Endothelial cell of umbilical vein (primary cell): ENCODE results near the gene WNT10A. TPM values are rescaled to one million over a fixed set of nuclear protein-coding genes. Genes with fewer than 3 reads are reported as not detected.
A peak's percentile ranks its signal among the peaks of the same experiment; 100 is the strongest.

Source experiments
- BruUV-seq: library from RNA; stranded (reverse); fragments of 400-500 nt; replicated peaks from 2 replicates; lab custom pipeline; 2021; lab: Mats Ljungman, UMichigan
- CTCF ChIA-PET: fragments of 300-600, 350-600 bp; sonication (Branson Sonifier 250); formaldehyde crosslinking; loops from one replicate; lab custom pipeline; 2021; ENCODE audit warnings: antibody characterized with exemption, inconsistent platforms; lab: Charles Lee
- POLR2A ChIA-PET: fragments of 300-600, 350-600 bp; sonication (Branson Sonifier 250); formaldehyde crosslinking; loops from one replicate; lab custom pipeline; 2021; ENCODE audit warnings: antibody characterized with exemption, inconsistent platforms; lab: Charles Lee
- DNase-seq: peaks from one replicate; pipeline ENCODE4 v3.0.0-alpha.2; 2011; ENCODE audit warnings: low read depth, low spot score
- FAIRE-seq: peaks from 2 replicates; lab custom pipeline; 2011; peaks lifted over from hg19 to GRCh38; lab: Jason Lieb, UNC
- H2AFZ ChIP-seq: 2 replicates; pipeline ENCODE4 v1.6.0; 2012; ENCODE audit warnings: low read depth, low read length, control low read depth, inconsistent platforms
- H3K27ac ChIP-seq: 2 replicates; pipeline ENCODE4 v1.5.1; 2011; ENCODE audit warnings: low read depth, mild to moderate bottlenecking, control low read depth, low read length, moderate library complexity; ENCODE audit not compliant: insufficient read depth
- H3K27me3 ChIP-seq, 2 experiments: 2 replicates each; pipeline versions ENCODE4 v1.6.0 to v1.6.1; 2011; ENCODE audit warnings: low read length in 2 of 2, mixed read lengths in 1 of 2; ENCODE audit not compliant: control insufficient read depth in 2 of 2, insufficient read depth in 2 of 2
- H3K36me3 ChIP-seq, 2 experiments: 2 replicates in 1 of 2; 3 replicates in 1 of 2; pipeline ENCODE4 v1.5.1; 2011; ENCODE audit warnings: low read length in 2 of 2, mild to moderate bottlenecking in 1 of 2, moderate library complexity in 1 of 2; ENCODE audit not compliant: control insufficient read depth in 2 of 2, insufficient read depth in 2 of 2; ENCODE audit errors: extremely low read depth in 1 of 2
- H3K4me1 ChIP-seq: 3 replicates; pipeline ENCODE4 v1.5.1; 2011; ENCODE audit warnings: mild to moderate bottlenecking, low read length; ENCODE audit not compliant: control insufficient read depth, insufficient read depth; ENCODE audit errors: extremely low read depth
- H3K4me2 ChIP-seq: 2 replicates; pipeline ENCODE4 v1.6.1; 2011; ENCODE audit warnings: low read length, control low read depth, mixed read lengths; ENCODE audit not compliant: insufficient read depth
- H3K4me3 ChIP-seq, 3 experiments: fragments of 200-600 bp in 1 of 3; sonication (generic), shearing (Covaris generic) in 1 of 3; replicated peaks in 1 of 3; 2 replicates each; pipeline ENCODE4 v1.5.1; 2011 to 2016; ENCODE audit warnings: control low read depth in 3 of 3, low read length in 3 of 3, mild to moderate bottlenecking in 2 of 3, inconsistent platforms in 1 of 3, low read depth in 1 of 3, moderate library complexity in 1 of 3; ENCODE audit not compliant: insufficient read depth in 1 of 3
- H3K79me2 ChIP-seq: 2 replicates; pipeline ENCODE4 v1.6.0; 2012; ENCODE audit warnings: low read length, inconsistent platforms; ENCODE audit not compliant: control insufficient read depth, insufficient read depth
- H3K9ac ChIP-seq: replicated peaks from 2 replicates; pipeline ENCODE3; 2011; ENCODE audit warnings: low read length, control low read depth; ENCODE audit not compliant: insufficient read depth; ENCODE audit errors: extremely low read depth
- H3K9me1 ChIP-seq: replicated peaks from 3 replicates; pipeline ENCODE4 v1.6.0; 2011; ENCODE audit warnings: mild to moderate bottlenecking, low read length; ENCODE audit not compliant: control insufficient read depth, insufficient read depth; ENCODE audit errors: extremely low read depth
- H3K9me3 ChIP-seq: replicated peaks from 2 replicates; pipeline ENCODE4 v1.5.1; 2012; ENCODE audit warnings: low read length, inconsistent platforms; ENCODE audit not compliant: control insufficient read depth, insufficient read depth
- H4K20me1 ChIP-seq: replicated peaks from 2 replicates; pipeline ENCODE3; 2011; ENCODE audit warnings: mild to moderate bottlenecking, low read length; ENCODE audit not compliant: control insufficient read depth, insufficient read depth; ENCODE audit errors: extremely low read depth
- EZH2 ChIP-seq: IDR thresholded peaks from 2 replicates; pipeline ENCODE4 v1.6.1; 2012; ENCODE audit warnings: borderline replicate concordance, low read depth, mild to moderate bottlenecking, moderate library complexity, low read length, inconsistent platforms; ENCODE audit not compliant: severe bottlenecking
- FOS ChIP-seq: IDR thresholded peaks from 2 replicates; pipeline ENCODE4 v1.6.1; 2011; ENCODE audit warnings: mild to moderate bottlenecking, low read length, moderate library complexity, borderline replicate concordance; ENCODE audit not compliant: insufficient read depth
- GATA2 ChIP-seq: IDR thresholded peaks from 2 replicates; pipeline ENCODE4 v1.7.0; 2011; ENCODE audit warnings: low read depth, mild to moderate bottlenecking, moderate library complexity, mixed read lengths, low read length; ENCODE audit not compliant: insufficient read length, insufficient read depth
- JUN ChIP-seq: IDR thresholded peaks from 2 replicates; pipeline ENCODE4 v1.6.1; 2011; ENCODE audit warnings: borderline replicate concordance, low read depth; ENCODE audit not compliant: insufficient read length, insufficient read depth
- MAX ChIP-seq: IDR thresholded peaks from 2 replicates; pipeline ENCODE4 v1.6.1; 2011; ENCODE audit not compliant: insufficient read depth, insufficient read length
- MYC ChIP-seq: IDR thresholded peaks from one replicate; pipeline ENCODE4 v1.6.1; 2011; ENCODE audit warnings: mild to moderate bottlenecking, low read depth, low read length
- POLR2A ChIP-seq: IDR thresholded peaks from 2 replicates; pipeline ENCODE4 v1.6.1; 2012; ENCODE audit warnings: low read depth, mild to moderate bottlenecking, control low read depth, low read length
- POLR2AphosphoS5 ChIP-seq: IDR thresholded peaks from 2 replicates; pipeline ENCODE4 v1.6.1; 2012; ENCODE audit warnings: low read depth, mild to moderate bottlenecking, control low read depth, low read length, moderate library complexity; ENCODE audit not compliant: insufficient read depth
- dilution Hi-C: fragments of 300-500 bp; cut with MboI; formaldehyde crosslinking; loops from one replicate; pipeline ENCODE4 v1.15.0; 2019; ENCODE audit warnings: low sequenced_read_pairs; ENCODE audit not compliant: extremely low pct_ligation_motif_present
- intact Hi-C: fragments of 100-400 bp; cut with micrococcal nuclease; formaldehyde crosslinking; loops from one replicate; pipeline ENCODE4 v1.10.0; 2022
- polyA plus RNA-seq, 4 experiments: library from polyadenylated mRNA; depleted of rRNA in 3 of 4; stranded (reverse) in 3 of 4; unstranded in 1 of 4; fragments of >200 nt; gene quantifications; 2 replicates each; pipeline versions ENCODE4 v1.2.1 to v1.2.3, GENCODE V29; 2011 to 2012; ENCODE audit warnings: missing spikeins in 1 of 4
- total RNA-seq: library from RNA; stranded (reverse); gene quantifications from 2 replicates; pipeline ENCODE4 v1.2.3, GENCODE V29; 2021
- TF ChIP-seq, protein P1 (sequence below), 2 donors: IDR thresholded peaks; 1 replicate in 1 of 2; 2 replicates in 1 of 2; pipeline ENCODE4 v1.5.1; 2011; ENCODE audit warnings: low read length in 2 of 2, mild to moderate bottlenecking in 2 of 2, moderate library complexity in 2 of 2, control low read depth in 1 of 2, inconsistent platforms in 1 of 2, low read depth in 1 of 2; ENCODE audit not compliant: insufficient read depth in 1 of 2; ENCODE audit errors: extremely low read depth in 1 of 2

WNT10A gene
- total and polyA plus RNA-seq, 2 donors (not counting 3 experiments of a cell fraction or from before 2014, with no cell fraction given), result not detected

DNA sequence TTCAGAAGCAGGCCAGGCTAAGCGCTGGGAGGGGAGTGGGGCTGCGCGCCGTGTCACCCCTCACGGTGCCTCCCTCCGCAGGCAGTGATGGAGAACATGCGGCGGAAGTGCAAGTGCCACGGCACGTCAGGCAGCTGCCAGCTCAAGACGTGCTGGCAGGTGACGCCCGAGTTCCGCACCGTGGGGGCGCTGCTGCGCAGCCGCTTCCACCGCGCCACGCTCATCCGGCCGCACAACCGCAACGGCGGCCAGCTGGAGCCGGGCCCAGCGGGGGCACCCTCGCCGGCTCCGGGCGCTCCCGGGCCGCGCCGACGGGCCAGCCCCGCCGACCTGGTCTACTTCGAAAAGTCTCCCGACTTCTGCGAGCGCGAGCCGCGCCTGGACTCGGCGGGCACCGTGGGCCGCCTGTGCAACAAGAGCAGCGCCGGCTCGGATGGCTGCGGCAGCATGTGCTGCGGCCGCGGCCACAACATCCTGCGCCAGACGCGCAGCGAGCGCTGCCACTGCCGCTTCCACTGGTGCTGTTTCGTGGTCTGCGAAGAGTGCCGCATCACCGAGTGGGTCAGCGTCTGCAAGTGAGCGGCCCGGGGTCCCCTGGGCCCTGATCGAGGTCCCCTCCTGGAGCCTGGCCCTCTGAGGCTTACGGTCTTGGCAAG is 12.2 kb downstream of the WNT10A start:
- Histone ChIP-seq H2AFZ (peak overlapping the region; percentile 57), H3K9me1 (no peaks in the 10 kb centered on the region), H3K27ac (no peak overlapping the region), H3K9me3 (no peaks in the 10 kb centered on the region), H3K4me2 (peak overlapping the region; percentile 6), H4K20me1 (no peaks in the 10 kb centered on the region), H3K9ac (no peak overlapping the region), H3K79me2 (no peaks in the 10 kb centered on the region), H3K36me3 (no peaks in the 10 kb centered on the region), H3K4me3 (no peak overlapping the region), H3K27me3 (peaks cover 73 to 78% of the 10 kb centered on the region in 2 experiments), H3K4me1 (no peaks in the 10 kb centered on the region)
- CTCF ChIA-PET, result interaction anchor here (0.7 to 10.0 kb wide), 10 partner anchors 9 to 227 kb away, joined by 3 to 362 read pairs (median 4); partner anchors contain the start of gene WNT10A
- BruUV-seq, result no TSS peak
- FAIRE-seq (no peak), DNase-seq (peak; percentile 57)
- intact Hi-C loops (no loop called here), dilution Hi-C loops (no loop called here)
- TF ChIP-seq EZH2 (peak; percentile 17), POLR2A (no peak), POLR2AphosphoS5 (peak; percentile 40), JUN (no peak), FOS (no peak), GATA2 (no peak), MAX (no peak), MYC (no peak)
- TF ChIP-seq, protein P1, sequence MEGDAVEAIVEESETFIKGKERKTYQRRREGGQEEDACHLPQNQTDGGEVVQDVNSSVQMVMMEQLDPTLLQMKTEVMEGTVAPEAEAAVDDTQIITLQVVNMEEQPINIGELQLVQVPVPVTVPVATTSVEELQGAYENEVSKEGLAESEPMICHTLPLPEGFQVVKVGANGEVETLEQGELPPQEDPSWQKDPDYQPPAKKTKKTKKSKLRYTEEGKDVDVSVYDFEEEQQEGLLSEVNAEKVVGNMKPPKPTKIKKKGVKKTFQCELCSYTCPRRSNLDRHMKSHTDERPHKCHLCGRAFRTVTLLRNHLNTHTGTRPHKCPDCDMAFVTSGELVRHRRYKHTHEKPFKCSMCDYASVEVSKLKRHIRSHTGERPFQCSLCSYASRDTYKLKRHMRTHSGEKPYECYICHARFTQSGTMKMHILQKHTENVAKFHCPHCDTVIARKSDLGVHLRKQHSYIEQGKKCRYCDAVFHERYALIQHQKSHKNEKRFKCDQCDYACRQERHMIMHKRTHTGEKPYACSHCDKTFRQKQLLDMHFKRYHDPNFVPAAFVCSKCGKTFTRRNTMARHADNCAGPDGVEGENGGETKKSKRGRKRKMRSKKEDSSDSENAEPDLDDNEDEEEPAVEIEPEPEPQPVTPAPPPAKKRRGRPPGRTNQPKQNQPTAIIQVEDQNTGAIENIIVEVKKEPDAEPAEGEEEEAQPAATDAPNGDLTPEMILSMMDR (IDR thresholded peaks at IDR 0.05; ENCODE audit: extremely low read depth in 1 of 2, insufficient read depth in 1 of 2, low read depth in 1 of 2, low read length in 2 of 2), result peak; percentile 44 to 58
- POLR2A ChIA-PET, result interaction anchor here (0.9 kb wide), 1 partner anchor 10 kb away, joined by 3 read pairs; no protein-coding TSS in a partner anchor
